A172 (cell line): Measurements from ENCODE around the gene DHDH. TPM values are rescaled to one million over a fixed set of nuclear protein-coding genes. Genes with fewer than 3 reads are reported as not detected.
A peak's percentile ranks its signal among the peaks of the same experiment; 100 is the strongest.
"Not testable (repeated sequence)": the region's sequence is repeated elsewhere in the genome, so short reads cannot be mapped to it uniquely, and the experiment has no call there.

Source experiments
- DNase-seq: peaks from one replicate; pipeline ENCODE4 v3.0.0-alpha.2; 2015; ENCODE audit warnings: low spot score
- total RNA-seq: library from RNA; depleted of rRNA; stranded (reverse); fragments of >200 nt; shearing (Covaris generic); gene quantifications from 2 replicates; pipeline ENCODE4 v1.2.3, GENCODE V29; 2014

Gene DHDH
- total RNA-seq, 1 experiment from 2014 or later: not detected

DNA sequence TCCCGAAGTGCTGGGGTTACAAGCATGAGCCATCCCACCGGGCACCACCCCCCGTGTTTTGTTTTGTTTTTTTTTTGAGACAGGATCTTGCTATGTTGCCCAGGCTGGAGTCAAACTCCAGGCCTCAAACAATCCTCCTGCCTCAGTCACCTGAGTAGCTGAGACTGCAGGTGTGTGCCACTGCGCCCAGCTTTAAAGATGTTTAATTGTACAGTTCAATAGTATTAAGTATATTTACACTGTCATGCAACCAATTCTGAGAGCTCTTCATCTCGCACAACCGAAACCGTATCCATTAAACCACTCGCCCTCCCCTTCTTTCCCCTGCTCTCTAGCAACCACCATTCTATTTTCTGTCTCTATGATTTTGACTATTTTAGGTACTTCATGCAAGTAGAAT lies 17.7 kb upstream of the DHDH start:
- no peak for DNase-seq

DNA sequence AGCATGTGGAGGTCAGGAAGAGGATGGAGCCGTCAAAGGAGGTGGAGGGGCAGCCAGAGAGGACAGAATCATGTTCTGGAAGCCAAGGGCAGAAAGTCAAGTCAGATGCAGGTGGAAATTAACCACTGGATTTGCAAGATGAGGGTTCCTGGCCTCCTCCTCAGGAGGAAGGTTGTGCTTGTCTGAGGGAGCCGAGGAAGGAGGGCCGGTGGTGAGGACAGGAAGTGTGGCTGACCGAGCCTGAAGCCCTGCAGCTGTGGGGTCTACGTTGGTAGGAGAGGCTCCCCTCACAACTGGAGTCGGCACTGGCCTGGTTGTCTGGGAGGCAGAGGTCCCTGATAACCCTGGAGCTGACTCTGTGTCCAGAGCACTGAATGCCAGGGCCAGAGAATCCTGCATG lies 15.4 kb upstream of the DHDH start:
- no peak for DNase-seq

DNA sequence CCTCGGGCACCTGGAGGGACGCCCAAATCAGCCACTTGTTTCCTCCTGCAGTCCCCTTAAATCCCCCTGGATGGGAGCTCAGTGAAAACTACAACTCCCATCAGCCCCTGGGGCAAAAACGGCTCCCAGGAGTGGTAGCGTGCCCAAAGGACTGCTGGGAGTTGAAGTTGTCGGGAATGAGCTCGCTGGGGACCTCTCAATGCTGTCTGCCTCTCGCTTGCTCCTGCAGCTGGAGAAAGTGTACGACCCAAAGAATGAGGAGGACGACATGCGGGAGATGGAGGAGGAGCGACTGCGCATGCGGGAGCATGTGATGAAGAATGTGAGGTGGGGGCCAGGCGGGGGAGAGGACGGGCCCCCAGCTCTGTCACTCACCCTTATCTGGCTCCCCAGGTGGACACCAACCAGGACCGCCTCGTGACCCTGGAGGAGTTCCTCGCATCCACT lies 14.7 kb upstream of the DHDH start:
- no peak for DNase-seq

DNA sequence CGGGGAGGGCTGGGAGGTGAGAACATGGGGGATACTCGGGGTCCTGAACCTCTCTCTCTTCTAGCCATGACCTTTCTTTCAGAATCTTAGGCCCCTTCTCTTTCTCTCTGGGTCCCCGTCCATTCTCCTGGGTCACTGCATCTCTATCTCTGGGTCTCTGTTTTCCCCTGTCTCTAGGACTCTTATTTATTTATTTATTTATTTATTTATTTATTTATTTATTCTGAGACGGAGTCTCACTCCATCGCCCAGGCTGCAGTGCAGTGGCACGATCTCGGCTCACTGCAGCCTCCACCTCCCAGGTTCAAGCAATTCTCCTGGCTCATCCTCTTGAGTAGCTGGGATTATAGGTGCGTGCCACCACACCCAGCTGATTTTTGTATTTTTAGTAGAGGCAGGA lies 14.2 kb upstream of the DHDH start:
- DNase-seq: not testable (repeated sequence)

DNA sequence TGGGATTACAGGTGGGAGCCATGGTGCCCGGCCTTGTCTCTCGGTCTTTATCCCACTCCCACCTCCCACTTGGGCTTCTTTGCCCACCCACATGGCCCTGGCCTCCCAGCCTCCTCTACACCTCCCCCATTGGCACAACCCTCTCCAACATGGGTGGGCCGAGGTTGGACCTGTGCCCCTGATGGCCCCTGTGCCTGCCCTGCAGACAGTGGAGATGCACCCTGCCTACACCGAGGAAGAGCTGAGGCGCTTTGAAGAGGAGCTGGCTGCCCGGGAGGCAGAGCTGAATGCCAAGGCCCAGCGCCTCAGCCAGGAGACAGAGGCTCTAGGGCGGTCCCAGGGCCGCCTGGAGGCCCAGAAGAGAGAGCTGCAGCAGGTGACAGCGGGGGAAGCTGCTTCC lies 12.6 kb upstream of the DHDH start:
- no peak for DNase-seq

DNA sequence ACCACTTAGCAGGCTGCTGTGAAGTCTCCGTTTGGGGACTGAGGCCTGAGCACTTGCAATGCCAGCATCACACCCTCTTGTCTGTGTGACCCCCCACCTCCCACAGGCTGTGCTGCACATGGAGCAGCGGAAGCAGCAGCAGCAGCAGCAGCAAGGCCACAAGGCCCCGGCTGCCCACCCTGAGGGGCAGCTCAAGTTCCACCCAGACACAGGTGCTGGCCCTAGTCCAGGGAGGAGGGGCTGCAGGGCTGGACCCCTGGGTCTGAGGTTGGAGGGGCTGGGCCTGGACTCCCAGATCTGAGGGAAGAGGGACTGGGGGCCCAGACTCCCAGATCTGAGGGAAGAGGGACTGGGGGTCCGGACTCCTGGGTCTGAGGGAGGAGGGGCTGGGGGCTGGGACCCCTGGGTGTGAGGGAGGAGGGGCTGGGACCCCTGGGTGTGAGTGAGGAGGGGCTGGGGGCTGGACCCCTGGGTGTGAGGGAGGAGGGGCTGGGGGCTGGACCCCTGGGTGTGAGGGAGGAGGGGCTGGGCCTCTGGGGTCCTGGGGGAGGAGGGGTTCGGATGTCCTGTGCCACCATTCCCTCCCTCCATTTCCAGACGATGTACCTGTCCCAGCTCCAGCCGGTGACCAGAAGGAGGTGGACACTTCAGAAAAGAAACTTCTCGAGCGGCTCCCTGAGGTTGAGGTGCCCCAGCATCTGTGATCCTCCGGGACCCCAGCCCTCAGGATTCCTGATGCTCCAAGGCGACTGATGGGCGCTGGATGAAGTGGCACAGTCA lies 11.6 kb upstream of the DHDH start:
- DNase-seq: no peak

DNA sequence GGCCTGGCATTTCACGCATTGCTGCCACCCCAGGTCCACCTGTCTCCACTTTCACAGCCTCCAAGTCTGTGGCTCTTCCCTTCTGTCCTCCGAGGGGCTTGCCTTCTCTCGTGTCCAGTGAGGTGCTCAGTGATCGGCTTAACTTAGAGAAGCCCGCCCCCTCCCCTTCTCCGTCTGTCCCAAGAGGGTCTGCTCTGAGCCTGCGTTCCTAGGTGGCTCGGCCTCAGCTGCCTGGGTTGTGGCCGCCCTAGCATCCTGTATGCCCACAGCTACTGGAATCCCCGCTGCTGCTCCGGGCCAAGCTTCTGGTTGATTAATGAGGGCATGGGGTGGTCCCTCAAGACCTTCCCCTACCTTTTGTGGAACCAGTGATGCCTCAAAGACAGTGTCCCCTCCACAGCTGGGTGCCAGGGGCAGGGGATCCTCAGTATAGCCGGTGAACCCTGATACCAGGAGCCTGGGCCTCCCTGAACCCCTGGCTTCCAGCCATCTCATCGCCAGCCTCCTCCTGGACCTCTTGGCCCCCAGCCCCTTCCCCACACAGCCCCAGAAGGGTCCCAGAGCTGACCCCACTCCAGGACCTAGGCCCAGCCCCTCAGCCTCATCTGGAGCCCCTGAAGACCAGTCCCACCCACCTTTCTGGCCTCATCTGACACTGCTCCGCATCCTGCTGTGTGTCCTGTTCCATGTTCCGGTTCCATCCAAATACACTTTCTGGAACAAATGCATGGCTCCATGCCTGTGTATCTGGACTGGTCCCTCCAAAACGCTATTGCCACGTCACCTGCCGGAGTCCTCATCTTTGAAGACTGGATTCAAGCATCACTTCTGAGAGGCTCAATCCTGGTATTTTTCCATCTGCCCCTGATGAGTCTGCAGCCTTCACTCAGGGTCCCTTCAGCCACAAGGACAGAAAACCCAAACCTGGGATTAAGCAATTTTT lies 10.7 kb upstream of the DHDH start:
- no peak for DNase-seq

DNA sequence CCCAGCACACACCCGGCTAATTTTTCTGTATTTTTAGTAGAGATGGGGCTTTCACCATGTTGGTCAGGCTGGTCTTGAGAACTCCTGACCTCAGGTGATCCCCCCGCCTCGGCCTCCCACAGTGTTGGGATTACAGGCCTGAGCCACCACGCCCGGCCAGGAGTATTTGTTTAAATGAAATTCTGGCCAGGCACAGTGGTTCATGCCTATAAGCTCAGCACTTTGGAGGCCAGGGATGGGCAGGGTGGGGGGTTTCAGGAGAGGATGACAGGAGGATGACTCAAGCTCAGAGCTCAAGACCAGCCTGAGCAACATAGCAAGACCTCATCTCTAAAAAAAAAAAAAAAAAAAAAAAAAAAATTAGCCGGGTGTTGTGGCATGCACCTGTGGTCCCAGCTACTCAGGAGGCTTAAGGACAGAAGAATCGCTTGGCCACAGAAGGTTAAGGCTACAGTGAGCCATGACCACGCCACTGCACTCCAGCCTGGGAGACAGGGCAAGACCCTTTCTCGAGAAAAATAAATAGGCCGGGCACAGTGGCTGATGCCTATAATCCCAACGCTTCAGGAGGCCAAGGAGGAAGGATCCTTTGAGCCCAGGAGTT lies 8.2 kb upstream of the DHDH start:
- DNase-seq: peak; percentile 81

DNA sequence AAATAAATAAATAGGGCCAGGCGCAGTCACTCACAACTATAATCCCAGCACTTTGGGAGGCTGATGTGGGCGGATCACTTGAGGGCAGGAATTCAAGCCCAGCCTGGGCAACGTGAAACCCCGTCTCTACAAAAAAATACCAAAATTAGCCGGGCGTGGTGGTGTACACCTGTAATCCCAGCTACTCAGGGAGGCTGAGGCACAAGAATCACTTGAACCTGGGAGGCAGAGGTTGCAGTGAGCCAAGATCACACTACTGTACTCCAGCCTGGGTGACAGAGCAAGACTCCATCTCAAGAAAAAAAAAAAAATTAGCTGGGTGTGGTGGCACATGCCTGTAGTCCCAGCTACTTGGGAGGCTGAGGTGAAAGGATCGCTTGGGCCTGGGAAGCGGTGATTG lies 7.6 kb upstream of the DHDH start:
- DNase-seq: not testable (repeated sequence)

DNA sequence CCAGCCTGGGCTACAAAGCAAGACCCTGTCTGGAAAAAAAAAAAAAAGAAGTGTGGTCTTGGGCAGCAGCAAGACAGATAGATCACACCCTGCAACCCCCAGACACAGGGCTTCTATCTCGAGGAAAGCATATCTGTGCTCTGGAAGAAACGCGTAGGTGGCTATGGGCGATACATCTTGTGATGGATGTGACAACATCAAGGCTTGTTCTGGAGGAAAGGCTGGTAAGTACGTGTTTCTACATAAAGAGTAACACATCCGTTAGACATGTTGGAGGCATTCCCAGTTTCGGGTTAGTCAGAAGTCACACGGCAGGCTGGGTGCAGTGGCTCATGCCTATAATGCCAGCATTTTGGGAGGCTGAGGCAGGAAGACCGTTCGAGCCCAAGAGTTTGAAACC lies 6.6 kb upstream of the DHDH start:
- DNase-seq: peak; percentile 91

DNA sequence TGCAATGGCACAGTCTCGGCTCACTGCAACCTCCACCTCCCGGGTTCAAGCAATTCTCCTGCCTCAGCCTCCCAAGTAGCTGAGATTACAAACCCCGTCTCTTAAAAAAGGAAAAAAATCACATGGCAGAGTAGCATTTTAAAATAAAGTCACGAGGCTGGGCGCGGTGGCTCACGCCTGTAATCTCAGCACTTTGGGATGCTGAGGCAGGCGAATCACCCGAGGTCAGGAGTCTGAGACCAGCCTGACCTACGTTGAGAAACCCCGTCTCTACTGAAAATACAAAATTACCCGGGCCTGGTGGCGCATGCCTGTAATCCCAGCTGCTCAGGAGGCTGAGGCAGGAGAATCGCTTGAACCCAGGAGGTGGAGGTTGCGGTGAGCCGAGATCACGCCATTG lies 5.8 kb upstream of the DHDH start:
- DNase-seq: not testable (repeated sequence)

DNA sequence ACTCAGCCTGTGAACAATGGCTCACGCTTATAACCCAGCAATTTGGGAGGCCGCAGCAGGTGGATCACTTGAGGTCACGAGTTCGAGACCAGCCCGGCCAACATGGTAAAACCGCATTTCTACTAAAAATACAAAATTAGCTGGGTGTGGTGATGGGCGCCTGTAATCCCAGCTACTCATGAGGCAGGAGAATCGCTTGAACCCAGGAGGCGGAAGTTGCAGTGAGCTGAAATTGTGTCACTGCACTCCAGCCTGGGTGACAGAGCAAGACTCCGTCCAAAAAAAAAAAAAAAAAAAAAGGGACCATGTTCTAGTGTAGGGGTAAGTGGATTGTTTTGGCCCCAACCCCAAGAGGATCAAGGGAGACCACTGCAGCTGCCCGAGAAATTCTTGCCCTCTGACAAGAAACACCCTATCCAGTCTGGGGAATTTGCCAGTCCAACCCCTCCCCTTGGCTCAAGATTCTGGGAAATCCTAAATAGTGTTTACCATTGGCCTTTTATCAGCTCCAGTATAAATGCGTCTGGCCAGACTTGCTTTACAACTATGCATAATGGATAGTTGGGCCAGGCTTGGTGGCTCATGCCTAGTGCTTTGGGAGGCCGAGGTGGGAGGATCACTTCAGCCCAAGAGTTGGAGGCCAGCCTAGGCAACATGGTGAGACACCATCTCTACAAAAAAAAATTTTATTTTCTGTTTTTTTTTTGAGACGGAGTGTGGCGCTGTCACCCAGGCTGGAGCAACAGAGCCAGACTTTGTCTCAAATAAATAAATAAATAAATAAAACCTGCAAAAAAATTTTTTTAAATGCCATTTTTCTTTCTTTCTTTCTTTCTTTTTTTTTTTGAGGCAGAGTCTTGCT lies 5.1 kb upstream of the DHDH start:
- no peak for DNase-seq

DNA sequence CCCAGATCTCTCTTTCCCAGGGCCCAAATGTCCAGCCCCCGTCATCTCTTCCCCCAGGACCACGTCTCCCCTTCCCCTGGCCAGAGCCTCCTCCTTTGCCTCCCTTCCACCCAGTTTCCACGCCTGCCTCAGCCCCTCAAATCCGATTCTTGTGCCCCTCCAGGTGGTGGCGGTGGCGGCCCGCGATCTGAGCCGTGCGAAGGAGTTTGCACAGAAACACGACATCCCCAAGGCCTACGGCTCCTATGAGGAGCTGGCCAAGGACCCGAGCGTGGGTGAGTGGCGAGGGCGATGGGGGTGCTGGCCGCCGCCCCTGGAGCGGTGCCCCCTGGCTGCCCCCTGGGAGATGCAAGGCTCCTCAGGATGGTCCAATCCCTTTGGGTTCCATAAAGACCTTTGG lies 1.3 kb downstream of the DHDH start:
- no peak for DNase-seq

DNA sequence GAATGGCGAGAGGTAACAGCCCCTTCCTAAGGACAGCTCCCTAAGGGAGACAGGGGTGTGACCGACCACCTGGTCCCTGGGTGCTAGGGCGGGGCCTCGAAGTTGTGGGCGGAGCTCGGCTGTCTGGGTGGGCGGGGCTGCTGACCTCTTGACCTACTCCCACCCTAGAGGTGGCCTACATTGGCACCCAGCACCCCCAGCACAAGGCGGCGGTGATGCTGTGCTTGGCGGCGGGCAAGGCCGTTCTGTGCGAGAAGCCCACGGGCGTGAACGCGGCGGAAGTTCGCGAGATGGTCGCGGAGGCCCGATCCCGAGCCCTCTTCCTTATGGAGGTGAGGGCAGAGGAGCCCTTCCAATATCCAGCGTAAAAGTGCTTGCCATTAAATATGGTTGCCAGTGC lies 2.4 kb downstream of the DHDH start:
- no peak for DNase-seq

DNA sequence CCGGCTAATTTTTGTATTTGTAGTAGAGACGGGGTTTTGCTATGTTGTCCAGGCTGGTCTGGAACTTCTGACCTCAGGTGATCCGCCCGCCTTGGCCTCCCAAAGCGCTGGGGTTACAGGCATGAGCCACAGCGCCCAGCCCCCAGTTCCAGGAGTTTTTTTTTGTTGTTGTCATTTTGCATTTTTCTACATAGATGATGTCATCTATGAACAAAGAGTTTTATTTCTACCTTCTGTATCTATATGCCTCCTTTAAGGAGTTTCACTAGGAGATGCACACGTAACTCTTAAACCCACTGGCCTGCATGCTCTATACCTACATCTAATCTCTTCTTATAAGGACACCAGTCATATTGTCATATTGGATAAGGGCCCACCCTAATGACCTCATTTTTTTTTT lies 4.8 kb downstream of the DHDH start:
- DNase-seq: no peak

DNA sequence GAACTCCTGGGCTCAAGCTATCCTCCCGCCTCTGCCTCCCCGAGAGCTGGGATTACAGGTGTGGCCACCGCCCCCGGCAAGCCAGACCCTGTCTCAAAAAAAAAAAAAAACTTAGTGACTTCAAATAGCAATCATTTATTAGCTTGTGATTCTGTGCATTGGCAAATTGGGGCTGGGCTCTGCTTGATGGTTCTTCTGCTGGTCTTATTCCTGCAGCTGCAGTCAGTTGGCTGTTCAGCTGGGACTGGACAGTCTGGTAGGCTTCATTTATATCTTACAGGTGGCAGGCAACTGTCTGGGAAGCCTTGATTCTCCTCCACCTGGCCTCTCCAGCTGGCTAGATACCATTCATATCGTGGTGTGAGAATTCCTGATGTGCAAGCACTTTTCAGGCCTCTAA lies 7.4 kb downstream of the DHDH start:
- DNase-seq: no peak

DNA sequence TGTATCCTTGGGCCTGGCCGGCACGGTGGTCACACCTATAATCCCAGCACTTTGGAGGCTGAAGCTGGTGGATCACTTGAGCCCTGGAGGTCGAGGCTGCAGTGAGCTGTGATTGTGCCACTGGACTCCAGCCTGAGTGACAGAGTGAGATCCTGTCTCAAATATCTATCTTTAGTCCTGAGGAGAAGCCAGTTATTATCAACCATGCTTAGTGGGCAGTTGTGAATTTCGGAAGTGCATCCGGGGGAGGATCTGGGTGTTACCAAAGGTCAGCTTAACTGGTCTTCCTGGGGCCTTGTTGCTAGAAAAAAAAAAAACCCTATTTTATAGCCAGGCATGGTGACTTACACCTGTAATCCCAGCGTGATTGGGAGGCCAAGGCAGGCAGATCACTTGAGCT lies 9.6 kb downstream of the DHDH start:
- DNase-seq: no peak

DNA sequence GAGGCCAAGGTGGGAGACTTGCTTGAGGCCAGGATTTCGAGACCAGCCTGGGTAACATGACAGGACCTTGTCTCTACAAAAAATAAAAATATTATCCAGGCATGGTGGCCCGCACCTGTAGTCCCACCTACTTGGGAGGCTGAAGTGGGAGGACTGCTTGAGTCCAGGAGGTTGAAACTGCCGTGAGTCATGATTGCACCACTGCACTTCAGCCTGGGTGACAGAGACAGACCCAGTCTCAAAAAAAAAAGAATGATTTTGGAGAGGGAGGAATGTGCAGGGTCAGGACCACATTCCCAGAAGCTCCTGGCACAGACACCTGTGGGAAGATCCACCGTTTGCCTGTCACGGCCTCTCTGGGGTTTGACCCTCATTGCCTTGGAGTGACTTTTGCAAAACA lies 11.9 kb downstream of the DHDH start:
- DNase-seq: no peak

DNA sequence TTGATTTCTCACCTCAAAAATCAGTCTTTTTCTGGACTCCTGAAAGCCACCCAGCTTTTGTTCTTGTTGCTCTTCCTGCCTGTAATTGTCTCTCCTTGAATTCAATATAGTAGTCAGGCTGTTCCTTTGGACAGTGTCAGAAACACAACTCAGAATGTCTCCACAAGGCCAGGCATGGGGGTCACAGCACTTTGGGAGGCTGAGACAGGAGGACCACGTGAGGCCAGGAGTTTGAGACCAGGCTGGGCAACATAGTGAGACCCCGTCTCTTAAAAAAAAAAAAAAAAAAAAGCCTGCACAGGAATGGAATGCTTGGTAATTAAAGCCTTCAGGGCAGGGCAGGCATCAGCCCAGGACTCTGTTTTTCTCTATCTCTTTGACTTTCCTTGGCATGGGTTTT lies 12.3 kb downstream of the DHDH start:
- no peak for DNase-seq

DNA sequence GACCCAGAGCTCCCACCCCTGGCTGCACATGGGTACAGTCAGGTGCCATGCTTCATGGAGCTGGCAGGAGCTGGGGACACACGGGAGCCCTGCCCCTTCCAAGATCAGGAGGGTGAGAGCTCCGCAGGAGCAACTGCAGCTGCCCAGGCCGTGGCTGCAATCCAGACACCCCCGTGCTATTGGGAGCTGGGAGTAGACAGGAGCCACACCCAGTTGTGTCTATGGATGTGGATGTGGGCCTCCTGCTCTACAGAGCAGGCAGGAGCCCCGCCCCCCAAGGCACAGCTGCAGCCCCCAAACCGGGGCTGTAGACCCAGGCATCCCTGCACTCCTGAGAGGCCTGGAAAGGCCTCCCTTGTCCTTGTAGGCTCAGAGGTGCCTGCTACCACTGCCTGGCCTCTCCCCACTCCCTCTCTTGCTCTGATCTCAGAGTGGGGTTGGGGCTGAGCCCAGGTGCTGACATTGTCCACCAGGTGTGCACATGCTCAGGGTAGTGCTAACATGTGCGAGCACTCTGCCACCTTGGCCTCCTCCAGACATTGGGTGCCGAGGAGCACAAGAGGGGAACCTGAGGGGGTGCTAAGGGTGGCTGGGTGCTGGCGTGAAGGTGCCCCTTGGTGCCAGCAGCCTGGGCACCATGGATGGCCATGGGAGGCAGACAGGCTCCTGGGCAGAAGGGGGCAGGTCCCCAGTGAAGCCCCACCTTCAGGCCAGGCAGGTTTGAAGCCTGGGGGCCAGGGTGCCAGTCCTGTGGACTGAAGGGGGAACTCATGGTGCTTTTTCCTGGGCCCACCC lies 13.2 kb downstream of the DHDH start:
- no peak for DNase-seq

DNA sequence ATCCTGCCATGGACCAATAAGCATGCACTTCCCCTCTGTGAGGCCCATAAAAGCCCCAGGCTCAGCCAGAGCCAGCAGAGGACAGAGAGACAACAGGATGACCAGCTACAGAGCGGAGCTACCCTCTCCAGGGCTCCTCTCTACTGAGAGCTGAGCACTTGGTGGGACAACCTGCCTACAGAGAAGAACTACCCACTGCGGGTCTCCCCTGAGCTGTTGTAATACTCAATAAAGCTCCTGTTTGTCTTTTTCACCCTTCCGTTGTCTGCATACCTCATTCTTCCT lies 13.7 kb downstream of the DHDH start:
- DNase-seq: no peak
